ENCODE results near the gene ITPR3.

ITPR3 gene

DNA sequence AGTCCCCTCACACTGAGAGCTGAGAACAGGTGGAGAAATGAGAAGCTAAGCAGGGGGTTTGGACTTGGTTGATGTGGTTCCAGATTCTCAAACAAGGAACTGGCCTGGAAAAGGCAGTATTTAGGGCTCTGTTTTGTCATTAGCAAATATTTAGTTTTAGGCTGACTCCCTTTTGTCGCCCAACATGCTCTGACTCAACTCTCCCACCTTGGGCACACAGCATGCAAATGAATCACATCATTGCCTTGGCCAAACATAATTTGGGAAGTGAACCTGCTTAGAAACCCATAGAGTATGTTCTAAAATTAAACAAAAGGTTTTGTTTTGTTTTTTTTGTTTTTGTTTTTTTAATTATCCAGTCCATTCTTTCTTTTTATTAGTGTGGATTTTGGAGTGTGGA is 99.9 kb downstream of the ITPR3 start:
- no peaks in the 10 kb centered on the region for H3K79me2 ChIP-seq (ENCODE audit: insufficient read depth, low read length)
- no peak for TF ChIP-seq EZH2 (IDR thresholded peaks at IDR 0.05; ENCODE audit: borderline replicate concordance, low read length)
- TF ChIP-seq, protein P1, sequence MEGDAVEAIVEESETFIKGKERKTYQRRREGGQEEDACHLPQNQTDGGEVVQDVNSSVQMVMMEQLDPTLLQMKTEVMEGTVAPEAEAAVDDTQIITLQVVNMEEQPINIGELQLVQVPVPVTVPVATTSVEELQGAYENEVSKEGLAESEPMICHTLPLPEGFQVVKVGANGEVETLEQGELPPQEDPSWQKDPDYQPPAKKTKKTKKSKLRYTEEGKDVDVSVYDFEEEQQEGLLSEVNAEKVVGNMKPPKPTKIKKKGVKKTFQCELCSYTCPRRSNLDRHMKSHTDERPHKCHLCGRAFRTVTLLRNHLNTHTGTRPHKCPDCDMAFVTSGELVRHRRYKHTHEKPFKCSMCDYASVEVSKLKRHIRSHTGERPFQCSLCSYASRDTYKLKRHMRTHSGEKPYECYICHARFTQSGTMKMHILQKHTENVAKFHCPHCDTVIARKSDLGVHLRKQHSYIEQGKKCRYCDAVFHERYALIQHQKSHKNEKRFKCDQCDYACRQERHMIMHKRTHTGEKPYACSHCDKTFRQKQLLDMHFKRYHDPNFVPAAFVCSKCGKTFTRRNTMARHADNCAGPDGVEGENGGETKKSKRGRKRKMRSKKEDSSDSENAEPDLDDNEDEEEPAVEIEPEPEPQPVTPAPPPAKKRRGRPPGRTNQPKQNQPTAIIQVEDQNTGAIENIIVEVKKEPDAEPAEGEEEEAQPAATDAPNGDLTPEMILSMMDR (IDR thresholded peaks at IDR 0.05; ENCODE audit: low read length), result no peak
- no peaks in the 10 kb centered on the region for H4K20me1 ChIP-seq (ENCODE audit: insufficient read depth, low read length)
- H3K27ac ChIP-seq (ENCODE audit: low read depth, low read length, poor library complexity, severe bottlenecking), result no peak overlapping the region
- no peaks in the 10 kb centered on the region for H3K9me3 ChIP-seq (ENCODE audit: low read length)
- no peaks in the 10 kb centered on the region for H3F3A ChIP-seq (ENCODE audit: insufficient read depth, low read length)
- no peaks in the 10 kb centered on the region; the same call in 1 of the 2 replicates for H3K27me3 ChIP-seq (ENCODE audit: insufficient read depth, low read length)
- no peak overlapping the region for H3K4me3 ChIP-seq (ENCODE audit: low read depth, low read length, poor library complexity, severe bottlenecking)
- no peaks in the 10 kb centered on the region for H3K9me2 ChIP-seq (ENCODE audit: low read depth, low read length)
- H2AFZ ChIP-seq (ENCODE audit: low read length), result no peak overlapping the region
- H3K9ac ChIP-seq (ENCODE audit: low read length), result no peak overlapping the region
- H3K4me1 ChIP-seq (ENCODE audit: insufficient read depth, low read length, severe bottlenecking), result no peaks in the 10 kb centered on the region
- no peaks in the 10 kb centered on the region for H3K36me3 ChIP-seq (ENCODE audit: insufficient read depth, low read length)
- no peak overlapping the region for H3K4me2 ChIP-seq (ENCODE audit: low read length)

DNA sequence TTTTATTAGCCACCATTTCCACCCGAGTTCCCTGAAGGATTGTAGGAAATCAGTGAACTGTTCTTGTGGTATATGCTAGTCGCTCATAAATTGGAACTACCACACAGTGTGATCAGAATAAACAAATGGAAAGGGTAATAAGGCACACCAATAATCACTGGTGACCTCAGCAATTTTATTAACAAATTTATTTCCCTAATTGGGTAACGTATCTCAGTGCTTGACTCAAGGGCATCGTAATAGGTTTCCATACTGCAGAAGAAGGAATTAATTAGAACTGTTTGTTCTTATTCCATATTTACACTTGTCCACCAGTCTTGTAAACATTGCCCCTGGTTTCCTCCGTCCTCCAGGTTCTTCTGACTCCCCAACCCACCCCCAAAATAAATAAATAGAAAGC is 100.4 kb downstream of the ITPR3 start:
- no peak for TF ChIP-seq EZH2 (IDR thresholded peaks at IDR 0.05; ENCODE audit: borderline replicate concordance, low read length)
- TF ChIP-seq, protein P1 (IDR thresholded peaks at IDR 0.05; ENCODE audit: low read length), result no peak
- H3K9me3 ChIP-seq (ENCODE audit: low read length), result no peaks in the 10 kb centered on the region
- no peaks in the 10 kb centered on the region; the same call in 1 of the 2 replicates for H3K27me3 ChIP-seq (ENCODE audit: insufficient read depth, low read length)
- no peak overlapping the region for H3K4me2 ChIP-seq (ENCODE audit: low read length)
- H2AFZ ChIP-seq (ENCODE audit: low read length), result no peak overlapping the region
- H3K79me2 ChIP-seq (ENCODE audit: insufficient read depth, low read length), result no peaks in the 10 kb centered on the region
- no peaks in the 10 kb centered on the region for H3K36me3 ChIP-seq (ENCODE audit: insufficient read depth, low read length)
- H3K27ac ChIP-seq (ENCODE audit: low read depth, low read length, poor library complexity, severe bottlenecking), result no peak overlapping the region
- no peak overlapping the region for H3K9ac ChIP-seq (ENCODE audit: low read length)
- H3K9me2 ChIP-seq (ENCODE audit: low read depth, low read length), result no peaks in the 10 kb centered on the region
- no peaks in the 10 kb centered on the region for H3F3A ChIP-seq (ENCODE audit: insufficient read depth, low read length)
- no peaks in the 10 kb centered on the region for H4K20me1 ChIP-seq (ENCODE audit: insufficient read depth, low read length)
- no peak overlapping the region for H3K4me3 ChIP-seq (ENCODE audit: low read depth, low read length, poor library complexity, severe bottlenecking)
- no peaks in the 10 kb centered on the region for H3K4me1 ChIP-seq (ENCODE audit: insufficient read depth, low read length, severe bottlenecking)

DNA sequence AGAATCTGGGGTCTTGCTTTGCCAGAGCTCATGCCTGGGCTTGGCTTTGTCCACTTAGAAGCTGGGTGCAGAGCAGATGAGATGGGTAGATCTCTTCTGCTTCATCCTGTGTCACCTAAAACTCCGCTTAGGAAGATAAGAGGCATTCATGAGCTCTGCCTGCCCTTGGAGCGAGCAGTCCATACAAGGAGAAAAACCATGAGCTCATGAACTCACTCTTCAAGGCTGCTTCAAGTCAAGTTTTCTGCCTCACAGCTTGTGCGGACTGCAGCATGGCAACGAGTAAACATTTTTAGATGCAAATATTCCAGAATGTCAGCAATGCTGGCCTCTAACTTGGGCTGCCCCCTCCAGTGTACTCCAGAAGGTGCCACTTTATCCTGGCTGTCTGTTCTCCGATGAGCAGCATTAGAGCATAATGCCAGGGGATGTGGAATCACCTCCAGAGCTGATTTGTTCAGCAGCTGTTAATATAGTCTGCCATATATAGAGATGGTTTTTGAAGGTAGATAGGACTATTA is 101.0 kb downstream of the ITPR3 start:
- Histone ChIP-seq H3K27me3 (ENCODE audit: insufficient read depth, low read length) (no peaks in the 10 kb centered on the region; the same call in 1 of the 2 replicates), H3K9me3 (ENCODE audit: low read length) (no peaks in the 10 kb centered on the region), H3K4me1 (ENCODE audit: insufficient read depth, low read length, severe bottlenecking) (no peaks in the 10 kb centered on the region), H3K9ac (ENCODE audit: low read length) (no peak overlapping the region), H4K20me1 (ENCODE audit: insufficient read depth, low read length) (no peaks in the 10 kb centered on the region), H3K27ac (ENCODE audit: low read depth, low read length, poor library complexity, severe bottlenecking) (no peak overlapping the region), H3K9me2 (ENCODE audit: low read depth, low read length) (no peaks in the 10 kb centered on the region), H3K36me3 (ENCODE audit: insufficient read depth, low read length) (no peaks in the 10 kb centered on the region), H2AFZ (ENCODE audit: low read length) (no peak overlapping the region), H3K79me2 (ENCODE audit: insufficient read depth, low read length) (no peaks in the 10 kb centered on the region), H3K4me2 (ENCODE audit: low read length) (no peak overlapping the region), H3K4me3 (ENCODE audit: low read depth, low read length, poor library complexity, severe bottlenecking) (no peak overlapping the region), H3F3A (ENCODE audit: insufficient read depth, low read length) (no peaks in the 10 kb centered on the region)
- TF ChIP-seq, protein P1 (IDR thresholded peaks at IDR 0.05; ENCODE audit: low read length), result no peak
- TF ChIP-seq EZH2 (IDR thresholded peaks at IDR 0.05; ENCODE audit: borderline replicate concordance, low read length), result no peak
